Stimulated activated CD4-positive, alpha-beta T cell treated with anti-CD3 and anti-CD28 coated beads, TNF-alpha, amount 100 ng/mL, for 4 hours (primary cell): ENCODE results near the gene FMNL1.
A peak's percentile ranks its signal among the peaks of the same experiment; 100 is the strongest.

Experiments
- DNase-seq, 3 experiments: peaks; one replicate each; pipeline ENCODE4 v3.0.0-alpha.2; 2020; ENCODE audit warnings: low read depth in 3 of 3

The FMNL1 gene

DNA sequence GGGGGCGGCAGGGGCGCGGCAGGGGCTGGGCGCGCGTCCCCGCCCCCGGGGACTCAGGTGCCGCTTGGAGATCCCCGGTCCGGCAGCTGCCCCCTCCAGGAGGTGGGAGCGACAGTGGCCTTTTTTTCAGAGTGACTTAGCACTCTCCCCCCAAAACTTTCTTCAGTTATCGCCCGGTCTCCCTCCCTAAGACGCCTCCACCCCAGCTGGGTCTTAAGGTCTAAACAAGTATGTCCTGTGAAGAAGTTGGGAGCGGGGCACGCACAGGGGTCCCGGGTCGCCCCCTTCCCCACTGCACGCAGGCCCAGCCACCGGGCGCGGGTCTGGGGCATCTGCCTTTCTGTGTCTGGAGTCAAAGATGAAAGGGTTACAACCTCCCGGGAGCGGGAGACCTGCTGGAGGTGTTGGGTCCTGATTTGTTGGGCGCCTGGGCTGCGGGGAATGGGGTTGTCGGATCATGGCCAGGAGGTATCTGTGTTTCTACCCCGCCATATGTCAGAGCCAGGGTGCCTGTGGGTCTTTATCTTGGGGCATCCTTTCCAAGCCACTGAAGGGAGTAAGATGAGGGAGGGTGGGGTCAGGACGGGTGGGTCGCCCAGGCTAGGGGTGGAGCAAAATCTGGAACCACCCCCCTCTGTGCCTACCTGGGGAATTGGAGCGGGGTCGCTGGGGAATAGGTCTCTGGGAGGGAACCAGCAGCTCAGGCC is 757 bp downstream of the FMNL1 start:
- no peak for DNase-seq

DNA sequence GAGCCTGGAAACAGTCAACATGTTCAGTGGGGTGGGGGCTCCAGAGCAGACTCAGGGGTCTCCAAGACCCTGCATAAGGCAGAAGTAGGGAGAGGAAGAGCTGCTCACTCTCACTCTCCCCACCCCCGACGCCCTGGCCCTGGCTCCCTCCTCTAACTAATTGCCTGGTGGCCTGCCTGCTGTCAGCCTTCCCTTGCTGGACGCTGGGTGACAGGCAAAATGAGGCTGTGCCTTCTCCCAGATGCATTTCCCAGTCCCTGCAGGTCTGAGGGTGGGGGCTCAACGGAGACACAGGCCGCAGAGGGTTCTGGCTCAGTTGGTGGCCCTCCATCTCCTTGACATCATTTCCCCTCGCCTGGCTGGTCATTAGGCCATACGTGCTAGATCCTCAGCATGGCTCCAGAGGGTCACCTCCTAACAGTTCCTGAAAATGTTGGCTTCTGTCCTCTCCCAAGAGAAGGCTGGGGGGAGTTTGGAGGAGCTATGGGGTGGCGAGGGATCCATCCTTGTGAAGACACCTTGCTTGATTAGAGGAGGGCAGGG is 1.4 kb downstream of the FMNL1 start:
- DNase-seq = no peak

DNA sequence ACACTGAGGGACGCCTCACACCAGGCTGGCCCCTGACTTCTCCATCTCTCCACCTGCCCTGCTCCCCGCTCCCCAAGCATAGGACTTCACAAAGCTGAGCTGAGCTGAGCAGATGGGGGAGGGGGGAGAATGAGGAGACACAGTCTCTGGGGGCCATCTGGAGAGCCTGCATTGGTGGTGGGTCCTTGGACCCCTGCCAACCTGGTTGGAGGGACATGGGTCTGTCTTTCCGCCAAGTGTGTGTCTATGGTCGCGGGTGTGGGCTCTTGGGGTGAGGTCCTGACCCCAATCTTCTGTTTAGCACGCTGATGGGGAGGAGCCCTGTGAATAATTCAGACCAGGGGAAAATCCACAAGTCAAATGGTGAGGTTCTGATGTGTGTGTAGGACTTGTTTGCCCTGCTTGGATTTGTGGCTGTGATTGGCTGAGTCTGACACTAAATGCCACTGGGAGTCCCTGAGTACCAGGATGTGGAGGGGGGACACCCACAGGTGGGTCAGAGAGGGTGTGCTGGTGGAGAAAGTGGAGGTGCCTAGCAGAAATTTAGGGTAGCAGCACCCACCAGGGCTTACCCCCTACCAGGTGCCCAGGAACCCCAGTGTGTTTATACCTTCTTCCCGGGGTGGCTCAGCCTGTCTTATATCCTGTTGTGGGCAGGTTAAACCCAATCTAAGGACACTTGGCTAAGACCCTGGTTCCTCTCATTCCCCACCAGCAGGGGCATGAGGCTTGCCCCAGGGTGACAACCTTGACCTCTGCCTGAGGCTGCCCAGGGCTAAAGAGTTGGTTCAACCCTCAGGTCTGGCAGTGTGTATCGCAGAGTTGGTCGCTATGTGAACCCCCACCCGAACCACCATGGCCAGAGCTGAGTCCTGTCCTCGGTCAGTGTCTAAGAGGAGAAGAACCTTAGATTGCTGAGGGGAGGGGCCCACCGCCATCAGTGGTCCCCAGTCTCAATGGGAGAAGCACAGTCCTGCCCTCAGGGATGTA is 2.1 kb downstream of the FMNL1 start:
- DNase-seq = no peak

DNA sequence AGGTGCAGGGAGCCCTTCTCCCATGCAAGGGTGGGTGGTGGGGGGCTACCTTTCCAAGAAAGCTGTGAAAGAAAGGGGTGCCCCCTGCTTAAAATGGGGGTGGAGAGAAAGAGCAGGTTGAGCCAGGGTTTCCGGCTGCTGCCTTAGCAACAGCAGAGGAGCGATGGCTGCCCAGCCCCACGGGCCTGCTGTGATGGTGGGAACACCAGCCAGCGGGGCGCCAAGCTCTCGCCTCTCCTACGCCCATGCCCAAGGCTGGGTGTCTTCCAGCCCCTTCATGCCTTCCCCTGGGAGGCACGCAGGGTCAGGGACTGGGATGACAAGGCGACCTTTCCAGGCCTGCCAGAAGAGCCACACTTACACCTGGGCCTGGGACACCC is 3.0 kb downstream of the FMNL1 start:
- no peak for DNase-seq

DNA sequence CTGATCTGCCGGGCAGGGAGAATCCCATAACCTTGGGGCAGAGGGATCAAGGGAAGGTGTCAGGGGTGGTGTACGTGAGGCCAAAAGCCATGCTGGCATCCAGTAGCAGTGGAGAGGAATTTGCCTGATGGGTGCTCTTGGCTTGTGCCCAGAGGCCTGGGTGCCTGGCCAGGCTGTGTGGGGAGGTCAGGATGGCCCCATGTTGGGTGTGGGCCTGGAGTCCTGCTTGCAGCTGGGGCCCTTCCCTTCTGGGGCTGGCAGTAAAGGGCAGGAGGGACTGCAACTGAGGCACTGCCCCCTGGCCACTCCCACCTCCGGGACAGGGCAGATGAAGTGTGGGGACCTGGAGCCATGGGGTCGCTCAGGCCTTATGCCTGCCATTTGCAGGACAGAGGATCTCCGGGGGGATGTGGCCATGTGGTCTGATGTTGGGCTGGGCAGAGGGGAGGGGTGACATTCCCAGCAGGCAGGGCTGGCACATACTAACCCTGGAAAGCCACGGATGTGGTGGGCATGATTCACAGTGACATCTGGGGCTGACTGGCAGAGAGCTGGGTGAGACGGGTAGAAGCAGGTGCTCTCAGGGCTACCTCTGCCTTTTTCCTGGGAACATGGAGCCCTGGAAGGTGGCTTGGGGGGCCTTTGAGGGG is 3.5 kb downstream of the FMNL1 start:
- no peak for DNase-seq

DNA sequence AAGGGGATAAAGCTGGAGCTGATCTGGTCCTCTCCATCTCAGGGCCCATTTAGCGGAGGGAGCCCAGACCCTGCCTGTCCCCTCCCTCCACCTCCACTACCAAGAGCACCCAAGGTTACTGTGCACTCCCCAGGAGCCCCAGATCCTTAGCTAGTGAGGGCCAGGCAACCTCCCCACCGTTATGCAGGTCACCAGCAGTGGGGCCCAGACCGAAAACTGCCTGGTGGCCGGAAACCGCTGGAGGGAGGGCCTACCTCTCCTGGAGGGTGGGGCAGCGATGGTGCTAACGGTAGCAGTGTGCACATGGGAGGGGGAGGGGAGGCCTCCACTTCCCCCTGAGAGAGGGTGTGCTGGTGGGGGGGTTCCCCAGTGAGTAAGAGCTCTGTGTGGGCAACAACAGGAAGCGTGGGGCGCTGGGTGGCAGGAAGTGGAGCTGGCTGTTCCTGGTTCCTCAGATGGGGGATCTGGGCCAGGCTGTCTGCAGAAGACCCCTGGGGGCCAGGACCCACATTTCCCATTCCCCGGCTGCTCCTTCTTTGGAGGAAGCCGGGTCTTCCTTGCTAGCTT is 4.4 kb downstream of the FMNL1 start:
- peak; percentile 85 to 94 (median 92) for DNase-seq

DNA sequence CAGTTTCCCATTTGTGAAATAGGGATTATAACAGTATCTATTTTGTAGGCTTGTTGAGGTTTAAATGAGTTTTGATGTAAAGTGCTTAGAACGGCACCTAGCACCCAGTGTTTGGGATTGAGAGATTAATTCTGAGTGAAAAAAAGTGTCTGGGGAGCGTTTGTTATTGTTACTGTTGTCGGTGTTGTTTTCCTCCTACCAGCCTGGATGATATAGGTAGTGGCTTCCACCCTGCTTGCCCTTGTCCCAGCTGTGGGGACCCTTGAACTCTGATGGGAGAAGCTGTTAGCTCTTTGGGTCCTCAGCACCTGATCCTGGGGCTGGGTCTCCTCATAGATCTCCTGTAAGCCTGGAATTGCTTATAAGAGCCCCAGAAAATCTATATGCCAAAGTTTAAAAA is 4.9 kb downstream of the FMNL1 start:
- DNase-seq = no peak

DNA sequence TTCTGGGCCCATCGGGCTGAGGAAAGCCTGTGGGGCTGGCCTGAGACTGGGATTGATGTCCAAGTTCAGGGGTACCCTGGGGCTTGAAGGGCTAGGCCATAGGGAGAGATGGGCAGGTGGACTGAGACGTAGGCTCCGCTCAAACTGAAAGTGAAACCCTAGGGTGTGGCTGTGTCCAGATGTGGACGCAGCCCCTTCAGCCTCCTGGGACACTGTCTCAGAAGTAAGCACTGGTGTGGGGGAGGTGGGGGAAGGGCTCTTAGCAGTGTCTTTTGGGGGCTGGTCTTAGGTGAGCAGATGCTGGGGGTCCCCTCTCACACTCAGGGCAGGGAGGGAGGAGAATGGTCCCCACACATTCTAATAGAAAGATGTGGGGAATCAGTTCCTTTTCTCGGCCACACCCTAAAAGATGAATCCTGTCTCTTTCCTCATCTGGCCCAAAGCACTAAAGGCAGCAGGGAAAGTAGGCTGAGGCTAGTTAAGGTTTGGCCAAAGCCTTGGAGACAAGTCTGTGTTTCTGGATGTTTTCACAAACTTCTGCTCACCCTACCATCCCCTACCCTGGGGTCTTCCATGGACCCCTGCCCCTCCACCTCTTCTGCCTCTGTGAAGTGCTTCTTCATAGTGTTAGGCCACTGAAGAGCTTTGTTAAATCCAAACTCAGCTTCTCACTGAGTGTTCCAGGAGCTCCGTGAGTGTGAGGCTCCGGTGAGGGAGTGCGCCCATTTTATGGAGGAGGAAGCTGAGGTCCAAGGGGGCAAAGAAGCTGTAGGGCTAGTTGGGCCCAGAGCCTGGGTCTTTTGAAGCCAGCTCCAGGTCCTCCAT is 5.6 kb downstream of the FMNL1 start:
- no peak for DNase-seq

DNA sequence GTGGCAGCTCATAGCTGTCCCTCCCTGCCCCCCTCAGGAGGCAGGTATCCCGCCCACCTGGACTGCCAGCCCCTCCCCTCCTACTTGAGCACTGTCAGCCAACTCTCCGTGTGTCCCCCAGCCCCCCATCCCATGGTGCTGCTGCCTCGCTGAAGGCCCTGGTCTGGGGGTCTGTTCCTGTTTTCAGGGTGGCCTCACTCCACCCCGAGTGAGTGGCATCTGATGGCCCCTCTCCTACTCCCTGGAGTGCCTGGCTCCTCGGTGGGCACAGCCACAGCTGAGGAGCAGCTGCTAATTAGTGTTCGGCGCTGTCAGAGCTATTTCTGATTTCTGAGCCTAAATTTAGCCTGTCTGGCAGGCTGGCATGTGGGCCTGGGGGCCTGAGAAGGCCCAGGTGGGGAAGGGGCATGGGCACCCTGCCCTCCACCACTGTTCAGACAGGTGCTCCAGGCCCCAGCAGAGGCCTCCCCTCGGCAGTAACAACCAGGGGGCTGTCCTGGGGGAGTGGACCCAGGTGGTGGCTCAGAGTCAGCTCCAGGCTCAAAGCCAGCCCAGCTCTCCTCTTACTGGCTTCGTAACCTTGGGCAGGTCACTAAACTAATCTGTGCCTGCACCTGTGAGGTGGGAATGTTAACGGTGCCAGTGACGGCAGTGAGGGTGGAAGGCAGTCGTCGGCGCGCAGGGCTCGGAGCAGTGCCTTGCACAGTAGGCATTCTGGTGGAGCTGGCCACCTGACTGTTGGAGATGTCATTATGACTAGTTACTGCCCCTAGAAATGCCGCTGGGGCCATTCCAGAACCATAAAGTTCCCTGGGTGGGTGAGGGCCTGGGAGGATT is 6.5 kb downstream of the FMNL1 start:
- DNase-seq = no peak

DNA sequence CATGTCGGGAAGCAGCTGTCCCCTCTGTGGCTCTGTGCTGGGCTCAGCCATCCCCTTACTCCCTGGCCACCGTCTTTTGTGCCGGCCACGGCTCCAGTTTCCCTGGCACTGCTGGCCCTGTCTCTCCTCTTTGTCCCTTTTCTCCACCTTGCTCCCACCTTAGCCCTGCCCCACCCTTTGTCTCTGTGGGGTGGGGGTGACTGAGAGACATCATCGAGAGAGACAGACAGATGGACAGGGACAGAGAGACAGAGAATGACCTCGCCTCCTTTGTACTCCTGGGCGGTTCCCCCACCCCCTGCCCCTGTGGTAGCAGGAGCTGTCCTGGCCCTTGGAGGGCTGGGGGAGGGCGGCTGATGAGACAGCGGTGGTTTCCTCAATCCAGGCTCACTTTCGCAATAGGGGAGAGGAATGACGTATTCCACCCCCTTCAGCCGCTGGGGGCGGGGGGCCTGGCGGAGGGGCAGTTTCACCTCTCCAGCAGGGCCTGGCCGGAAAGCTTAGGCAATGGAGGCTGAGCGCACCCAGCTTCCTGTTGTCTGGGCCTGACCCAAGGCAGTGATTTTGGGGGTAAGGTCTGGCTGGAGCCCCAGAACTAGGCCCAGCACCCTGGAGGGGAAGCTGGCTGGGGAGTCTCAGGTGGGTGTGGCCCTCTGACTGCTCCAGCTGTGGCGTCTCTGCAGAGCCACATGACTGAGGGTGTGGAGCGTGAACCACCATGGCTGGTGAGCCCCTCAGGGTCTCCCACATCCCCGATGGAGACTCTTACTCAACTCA is 7.3 kb downstream of the FMNL1 start:
- DNase-seq = peak; percentile 62 to 78 (median 63)

DNA sequence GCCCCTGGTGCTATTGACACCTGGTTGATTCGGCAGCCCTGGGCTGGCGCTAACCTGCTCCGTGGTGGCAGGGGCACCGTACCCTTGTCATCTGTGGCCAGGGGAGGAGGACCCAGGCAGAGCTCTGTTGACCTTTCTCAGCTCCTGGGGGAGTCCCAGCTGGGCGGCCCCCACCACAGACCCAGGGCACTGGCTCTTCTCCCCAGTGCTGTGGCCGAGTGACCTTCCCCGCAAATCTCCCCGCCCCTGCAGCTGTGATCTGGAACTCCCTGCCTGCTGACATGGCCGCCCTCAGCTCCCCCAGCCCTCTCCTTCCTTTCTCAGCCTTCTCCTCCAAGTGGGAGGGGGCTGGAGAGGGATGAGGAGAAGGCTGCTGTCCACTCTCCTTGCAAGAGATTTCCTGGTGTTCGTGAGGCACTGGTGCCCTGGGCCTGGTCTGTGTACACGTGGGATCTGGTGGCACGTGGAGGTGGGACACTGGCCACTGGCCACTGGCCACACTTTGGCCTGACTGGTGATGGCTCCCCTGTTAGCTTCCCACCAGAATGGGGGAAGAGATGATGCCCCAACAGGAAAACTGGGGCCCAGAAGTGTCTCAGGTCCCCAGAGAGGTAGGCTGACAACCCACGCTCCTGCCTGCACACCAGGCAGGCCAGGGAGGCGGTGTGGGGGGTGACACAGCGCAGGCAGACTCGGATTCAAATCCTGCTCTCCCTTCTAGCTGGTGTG is 8.2 kb downstream of the FMNL1 start:
- no peak for DNase-seq

DNA sequence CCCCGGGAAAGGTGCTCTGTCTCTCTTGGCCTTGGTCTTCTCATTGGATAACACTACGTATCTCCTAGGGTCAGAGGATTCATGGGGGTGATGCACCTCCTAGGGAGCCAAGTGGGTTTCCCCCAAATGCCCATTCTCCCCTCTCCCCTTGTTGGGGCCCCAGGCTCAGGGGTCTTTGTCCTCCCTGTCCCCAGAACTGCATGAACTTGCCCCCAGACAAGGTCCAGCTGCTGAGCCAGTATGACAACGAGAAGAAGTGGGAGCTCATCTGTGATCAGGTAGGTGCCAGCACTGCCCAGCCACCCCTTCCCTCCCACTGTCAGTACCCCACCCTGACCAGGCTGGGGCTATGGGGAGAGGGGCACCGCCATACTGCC is 8.7 kb downstream of the FMNL1 start:
- no peak for DNase-seq

DNA sequence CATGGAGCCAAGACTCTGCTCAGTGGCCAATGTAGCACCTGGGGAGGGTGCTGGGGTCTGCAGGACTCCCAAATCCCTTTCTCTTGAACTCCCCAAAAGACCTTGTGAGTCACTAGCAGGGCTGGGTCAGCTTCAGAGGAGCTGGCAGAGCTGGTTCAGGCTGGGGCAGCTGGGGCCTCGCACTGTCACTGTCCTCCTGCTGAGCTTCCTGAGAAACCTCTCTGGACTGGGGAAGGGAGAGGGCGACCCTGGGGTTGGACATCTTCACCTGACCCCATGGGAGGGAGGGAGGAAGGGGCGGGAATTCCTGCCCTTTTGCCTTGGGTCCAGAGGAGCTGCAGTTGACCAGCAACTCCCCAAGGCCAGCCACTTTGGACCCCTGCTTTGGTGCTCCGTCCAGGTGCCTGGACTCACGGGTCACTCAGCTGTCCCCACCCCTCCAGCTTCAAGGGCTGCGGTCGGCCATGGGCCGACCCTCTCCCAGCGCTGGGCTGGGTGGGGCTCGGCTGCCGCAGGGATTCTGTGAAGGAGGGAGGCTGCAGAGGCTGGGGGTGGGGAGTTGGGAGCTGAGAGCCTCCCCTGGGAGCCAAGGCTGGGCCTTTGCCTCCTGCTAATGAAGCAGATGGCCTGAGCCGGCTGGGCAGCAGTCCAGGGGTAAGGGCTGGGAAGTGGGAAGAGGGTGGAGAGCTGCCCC is 9.2 kb downstream of the FMNL1 start:
- DNase-seq = no peak

DNA sequence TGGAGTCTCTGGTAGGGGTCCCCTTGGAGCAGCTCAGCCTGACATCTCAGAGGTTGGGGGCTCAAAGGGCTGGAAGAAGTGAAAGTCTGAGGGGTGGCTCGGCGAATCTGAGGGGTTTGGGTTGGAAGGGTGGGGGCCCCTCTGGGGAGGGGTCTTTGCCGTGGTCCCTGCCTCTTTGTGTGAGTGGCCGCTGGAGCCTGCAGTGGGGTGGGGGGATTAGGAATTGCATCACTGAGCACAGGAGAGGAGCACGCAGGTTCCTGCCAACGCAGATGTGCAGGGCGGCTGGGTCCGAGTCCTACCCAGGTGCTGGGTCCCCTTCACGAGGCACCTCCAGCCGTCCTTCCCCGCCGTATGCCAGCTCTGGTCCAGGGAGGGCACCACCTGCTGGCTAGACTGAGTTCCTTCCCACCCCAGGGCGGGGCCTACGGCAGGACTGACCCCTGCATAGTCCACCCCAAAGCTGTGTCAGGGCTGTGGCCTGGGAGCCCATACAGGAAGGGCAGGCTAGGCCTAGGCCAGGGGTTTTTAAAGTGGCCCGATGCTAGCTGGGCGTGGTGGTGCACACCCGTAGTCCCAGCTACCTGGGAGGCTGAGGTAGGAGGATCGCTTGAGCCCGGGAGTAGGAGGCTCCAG is 9.9 kb downstream of the FMNL1 start:
- no peak for DNase-seq

DNA sequence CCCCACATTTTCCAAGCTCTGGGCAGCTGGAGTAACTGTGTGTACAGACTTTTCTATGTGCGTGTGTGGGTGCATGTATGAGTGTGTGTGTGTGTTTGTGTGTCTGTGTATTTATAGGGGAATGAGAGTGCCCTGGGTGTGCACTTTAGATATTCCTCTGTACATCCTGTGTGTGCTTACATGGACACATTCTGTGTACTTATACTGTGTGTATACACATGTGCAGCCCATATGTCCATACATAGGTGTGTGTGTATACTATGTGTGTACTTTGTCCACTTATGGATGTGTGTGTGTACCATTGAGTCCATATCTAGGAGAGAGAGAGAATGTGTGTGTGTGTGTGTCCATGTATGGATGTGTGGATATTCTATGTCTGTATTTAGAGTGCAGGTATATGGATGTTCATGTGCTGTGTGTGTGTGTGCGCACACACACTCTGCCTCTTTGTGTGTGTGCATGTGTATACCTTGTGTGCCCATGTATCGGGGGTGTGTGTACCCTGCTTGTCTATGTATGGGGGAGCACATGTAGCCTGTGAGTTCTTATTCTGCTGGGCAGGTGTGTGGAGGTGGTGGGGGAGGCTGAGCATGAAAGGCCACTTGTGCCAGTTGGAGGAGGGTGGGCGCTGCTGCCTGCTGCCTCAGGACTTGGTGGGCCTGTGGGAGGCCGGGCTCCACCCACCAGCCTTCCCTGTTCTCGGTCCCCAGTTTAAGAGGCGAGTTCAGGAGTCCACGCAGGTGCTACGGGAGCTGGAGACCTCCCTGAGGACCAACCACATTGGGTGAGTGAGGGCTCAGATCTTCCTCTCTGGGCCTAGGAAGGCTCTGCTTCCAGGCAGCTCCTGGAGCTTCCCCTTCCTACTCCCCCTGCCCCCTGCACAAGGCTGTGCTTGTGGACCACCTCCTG is 11.1 kb downstream of the FMNL1 start:
- no peak for DNase-seq

DNA sequence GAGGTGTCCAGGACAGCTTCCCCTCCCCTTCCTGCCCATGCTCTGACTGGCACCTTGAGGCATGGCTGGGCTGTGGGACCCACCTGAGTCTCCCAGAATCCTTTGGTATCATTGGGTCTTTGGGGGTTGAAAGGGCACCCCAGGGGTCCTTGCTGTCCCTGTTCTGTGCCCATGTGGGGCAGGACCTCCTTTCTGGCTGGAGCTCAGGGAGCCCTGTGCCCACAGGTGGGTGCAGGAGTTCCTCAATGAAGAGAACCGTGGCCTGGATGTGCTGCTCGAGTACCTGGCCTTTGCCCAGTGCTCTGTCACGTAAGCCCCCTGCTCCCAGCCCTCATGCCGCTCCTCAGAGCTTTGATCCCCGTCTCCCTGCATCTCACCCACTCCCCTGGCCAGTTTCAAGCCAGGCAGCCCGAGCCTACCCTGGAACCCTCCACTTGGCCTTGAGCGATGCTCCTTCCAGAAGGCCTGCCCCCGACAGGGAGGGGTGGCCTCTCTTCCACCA is 11.8 kb downstream of the FMNL1 start:
- no peak for DNase-seq
